OCI-LY7 (cell line): ENCODE measurements around the gene AKT2. TPM values are rescaled to one million over a fixed set of nuclear protein-coding genes. Genes with fewer than 3 reads are reported as not detected.

Experiments used
- BruUV-seq: library from RNA; stranded (reverse); fragments of 400-500 nt; replicated peaks from 2 replicates; lab custom pipeline; 2021; lab: Mats Ljungman, UMichigan
- CTCF ChIA-PET: fragments of 300-600 bp; sonication (Branson Sonifier 250); formaldehyde crosslinking; loops from one replicate; lab custom pipeline; 2022; ENCODE audit warnings: antibody characterized with exemption; ENCODE audit not compliant: unreplicated experiment; lab: Charles Lee
- POLR2A ChIA-PET: fragments of 300-600 bp; sonication (Branson Sonifier 250); formaldehyde crosslinking; loops from one replicate; lab custom pipeline; 2022; ENCODE audit warnings: antibody characterized with exemption; lab: Charles Lee
- DNase-seq: peaks from one replicate; pipeline ENCODE4 v3.0.0-alpha.2; 2015; ENCODE audit warnings: low spot score
- H2AFZ ChIP-seq: fragments of 200-600 bp; sonication (generic), shearing (Covaris generic); 2 replicates; pipeline ENCODE4 v1.6.1; 2014; ENCODE audit warnings: mild to moderate bottlenecking, antibody characterized with exemption, low read length, moderate library complexity
- H3K27ac ChIP-seq: fragments of 200-600 bp; sonication (generic); 2 replicates; pipeline ENCODE4 v1.5.1; 2014; ENCODE audit warnings: mixed run types, low read depth, mild to moderate bottlenecking, moderate library complexity, low read length, inconsistent platforms; ENCODE audit not compliant: poor library complexity, severe bottlenecking
- H3K36me3 ChIP-seq: fragments of 200-600 bp; sonication (generic); 2 replicates; pipeline ENCODE4 v1.6.1; 2014; ENCODE audit warnings: mild to moderate bottlenecking, antibody characterized with exemption, low read length, moderate library complexity, mixed read lengths; ENCODE audit not compliant: insufficient read depth
- H3K4me1 ChIP-seq: fragments of 200-600 bp; sonication (generic); 2 replicates; pipeline ENCODE4 v1.5.1; 2014; ENCODE audit warnings: mild to moderate bottlenecking, low read length; ENCODE audit not compliant: insufficient read depth, poor library complexity, severe bottlenecking
- H3K4me2 ChIP-seq: fragments of 200-600 bp; sonication (generic); 2 replicates; pipeline ENCODE4 v1.6.1; 2014; ENCODE audit warnings: mild to moderate bottlenecking, low read length
- H3K4me3 ChIP-seq: fragments of 200-600 bp; sonication (generic); 2 replicates; pipeline ENCODE4 v1.5.1; 2014; ENCODE audit warnings: mild to moderate bottlenecking, low read depth, low read length; ENCODE audit not compliant: poor library complexity, severe bottlenecking
- H3K79me2 ChIP-seq: fragments of 200-600 bp; sonication (generic); 2 replicates; pipeline ENCODE4 v1.6.1; 2016; ENCODE audit warnings: low read depth, mild to moderate bottlenecking, low read length, moderate library complexity, mixed read lengths; ENCODE audit not compliant: insufficient read depth
- H3K9me2 ChIP-seq: fragments of 200-600 bp; sonication (generic); 2 replicates; pipeline ENCODE4 v1.6.1; 2016; ENCODE audit warnings: mild to moderate bottlenecking, low read length, mixed read lengths; ENCODE audit not compliant: insufficient read depth
- H3K9me3 ChIP-seq: fragments of 200-600 bp; sonication (generic); 2 replicates; pipeline ENCODE4 v1.6.1; 2014; ENCODE audit warnings: mild to moderate bottlenecking, mixed run types, low read length, mixed read lengths
- H4K20me1 ChIP-seq: fragments of 200-600 bp; sonication (generic); 2 replicates; pipeline ENCODE4 v1.6.1; 2014; ENCODE audit warnings: mild to moderate bottlenecking, antibody characterized with exemption, low read length, moderate library complexity, mixed read lengths; ENCODE audit not compliant: insufficient read depth
- EZH2phosphoT487 ChIP-seq: fragments of 200-600 bp; sonication (generic); IDR thresholded peaks from 2 replicates; pipeline ENCODE4 v1.6.1; 2018; ENCODE audit warnings: low read depth, borderline replicate concordance, mild to moderate bottlenecking, mixed run types, antibody characterized with exemption, low read length, moderate library complexity, mixed read lengths
- intact Hi-C: fragments of 100-400 bp; cut with micrococcal nuclease; formaldehyde crosslinking; loops from one replicate; pipeline ENCODE4 v1.10.0; 2022; ENCODE audit not compliant: unreplicated experiment
- total RNA-seq, 2 experiments: library from RNA; depleted of rRNA in 1 of 2; stranded (reverse); fragments of >200 nt in 1 of 2; shearing (Covaris generic) in 1 of 2; gene quantifications; 2 replicates each; pipeline ENCODE4 v1.2.3, GENCODE V29; 2014 to 2022
- TF ChIP-seq, protein P1 (sequence below): fragments of 200-600 bp; sonication (generic); conservative IDR thresholded peaks from 2 replicates; pipeline ENCODE4 v1.5.1; 2014; ENCODE audit warnings: mild to moderate bottlenecking, antibody characterized with exemption, low read length, moderate library complexity, mixed read lengths

Gene AKT2
- total RNA-seq, 2 experiments from 2014 or later, result 116 to 197 TPM

- no peak for TF ChIP-seq EZH2phosphoT487
- TF ChIP-seq, protein P1, sequence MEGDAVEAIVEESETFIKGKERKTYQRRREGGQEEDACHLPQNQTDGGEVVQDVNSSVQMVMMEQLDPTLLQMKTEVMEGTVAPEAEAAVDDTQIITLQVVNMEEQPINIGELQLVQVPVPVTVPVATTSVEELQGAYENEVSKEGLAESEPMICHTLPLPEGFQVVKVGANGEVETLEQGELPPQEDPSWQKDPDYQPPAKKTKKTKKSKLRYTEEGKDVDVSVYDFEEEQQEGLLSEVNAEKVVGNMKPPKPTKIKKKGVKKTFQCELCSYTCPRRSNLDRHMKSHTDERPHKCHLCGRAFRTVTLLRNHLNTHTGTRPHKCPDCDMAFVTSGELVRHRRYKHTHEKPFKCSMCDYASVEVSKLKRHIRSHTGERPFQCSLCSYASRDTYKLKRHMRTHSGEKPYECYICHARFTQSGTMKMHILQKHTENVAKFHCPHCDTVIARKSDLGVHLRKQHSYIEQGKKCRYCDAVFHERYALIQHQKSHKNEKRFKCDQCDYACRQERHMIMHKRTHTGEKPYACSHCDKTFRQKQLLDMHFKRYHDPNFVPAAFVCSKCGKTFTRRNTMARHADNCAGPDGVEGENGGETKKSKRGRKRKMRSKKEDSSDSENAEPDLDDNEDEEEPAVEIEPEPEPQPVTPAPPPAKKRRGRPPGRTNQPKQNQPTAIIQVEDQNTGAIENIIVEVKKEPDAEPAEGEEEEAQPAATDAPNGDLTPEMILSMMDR, result no peak
- H3K79me2 ChIP-seq, result no peaks in the 10 kb centered on the region
- no peaks in the 10 kb centered on the region for H3K9me3 ChIP-seq
- POLR2A ChIA-PET, result no interaction called here
- H4K20me1 ChIP-seq, result no peaks in the 10 kb centered on the region
- no peaks in the 10 kb centered on the region for H3K4me1 ChIP-seq
- no peak for DNase-seq
- CTCF ChIA-PET, result no interaction called here
- no peaks in the 10 kb centered on the region for H3K36me3 ChIP-seq
- BruUV-seq, result no TSS peak
- H2AFZ ChIP-seq, result no peak overlapping the region
- H3K9me2 ChIP-seq, result no peaks in the 10 kb centered on the region
- H3K4me2 ChIP-seq, result no peak overlapping the region
- no peak overlapping the region for H3K4me3 ChIP-seq
- no peak overlapping the region for H3K27ac ChIP-seq
- intact Hi-C loops, result no loop called here
Measured at GRCh38 chr19:40294560-40294959, 9.4 kb upstream of the AKT2 start.

GRCh38 chr19:40286971-40287421 is 1.9 kb upstream of the AKT2 start:
- peaks cover 27% of the 10 kb centered on the region for H3K79me2 ChIP-seq
- no peaks in the 10 kb centered on the region for H3K36me3 ChIP-seq
- no TSS peak for BruUV-seq
- H3K9me2 ChIP-seq, result no peaks in the 10 kb centered on the region
- H2AFZ ChIP-seq, result peak overlapping the region; percentile 72; the same call in 1 of the 2 replicates
- H3K4me3 ChIP-seq, result no peak overlapping the region
- H3K9me3 ChIP-seq, result no peaks in the 10 kb centered on the region
- no peaks in the 10 kb centered on the region for H4K20me1 ChIP-seq
- peak overlapping the region; percentile 94 for H3K27ac ChIP-seq
- ChIA-PET CTCF (interaction anchor here (0.5 kb wide), 1 partner anchor 69 kb away, joined by 3 read pairs; no protein-coding TSS in a partner anchor), POLR2A (interaction anchor here (0.5 to 0.8 kb wide), 4 partner anchors 18 to 534 kb away, joined by 3 to 7 read pairs (median 4); no protein-coding TSS in a partner anchor)
- TF ChIP-seq EZH2phosphoT487, result no peak
- TF ChIP-seq, protein P1, result no peak
- DNase-seq, result peak; percentile 19
- peak overlapping the region; percentile 93 for H3K4me2 ChIP-seq
- intact Hi-C loops, result loop anchor here (5.0 to 10.0 kb wide), 4 partner anchors 60 to 318 kb away; partner anchors contain the start of genes C19orf47, LTBP4, PLD3 and SERTAD1
- peaks cover 40% of the 10 kb centered on the region for H3K4me1 ChIP-seq
